HG02981 (cell line): ENCODE results near the gene TRIM66.

Source experiments
- ATAC-seq: cut with Tn5 transposase; IDR thresholded peaks from one replicate; pipeline ENCODE4 v1.9.1; 2021; ENCODE audit warnings: mild to moderate bottlenecking, moderate library complexity; ENCODE audit not compliant: unreplicated experiment

TRIM66 gene

DNA sequence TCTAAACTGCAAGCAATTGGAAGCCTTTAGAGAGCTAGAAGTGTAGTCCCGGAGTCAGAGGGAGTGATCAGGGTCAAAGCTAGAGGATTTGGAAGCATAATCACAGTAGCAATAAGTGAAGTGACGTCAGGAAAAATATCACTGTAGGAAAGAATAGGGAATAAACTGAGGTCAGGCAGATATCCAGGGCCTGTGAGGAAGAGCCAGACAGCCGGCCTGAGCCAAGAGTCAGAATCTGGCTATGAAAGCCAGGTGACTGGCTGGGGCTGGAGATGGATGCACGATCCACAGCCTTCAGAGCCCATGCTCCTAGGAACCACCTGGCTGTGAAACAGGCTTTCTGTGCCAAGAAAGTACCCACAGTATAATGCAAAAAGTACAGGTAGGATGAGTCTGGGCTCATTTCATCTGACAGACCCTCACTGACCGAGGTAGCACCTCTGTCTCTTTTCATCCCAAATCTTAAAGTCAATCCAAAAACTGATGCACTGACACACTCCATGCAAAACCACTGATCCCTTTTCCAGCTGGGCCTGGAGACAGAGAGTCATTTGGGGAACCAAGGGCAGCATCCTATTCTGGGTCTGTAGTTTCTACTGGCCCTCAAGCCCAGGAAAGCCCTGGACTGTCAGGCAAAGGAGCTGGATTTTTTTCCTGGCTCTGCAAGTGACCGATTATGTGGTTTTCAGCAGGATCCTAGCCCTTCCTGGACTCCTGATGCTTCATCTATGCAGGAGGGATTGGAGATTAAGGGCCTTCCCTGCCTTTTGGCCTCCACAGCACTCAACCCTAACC, 21.3 kb downstream of the TRIM66 start:
- ATAC-seq: no peak

GRCh38 chr11:8658321-8659057, 24.0 kb downstream of the TRIM66 start:
- no peak for ATAC-seq

DNA sequence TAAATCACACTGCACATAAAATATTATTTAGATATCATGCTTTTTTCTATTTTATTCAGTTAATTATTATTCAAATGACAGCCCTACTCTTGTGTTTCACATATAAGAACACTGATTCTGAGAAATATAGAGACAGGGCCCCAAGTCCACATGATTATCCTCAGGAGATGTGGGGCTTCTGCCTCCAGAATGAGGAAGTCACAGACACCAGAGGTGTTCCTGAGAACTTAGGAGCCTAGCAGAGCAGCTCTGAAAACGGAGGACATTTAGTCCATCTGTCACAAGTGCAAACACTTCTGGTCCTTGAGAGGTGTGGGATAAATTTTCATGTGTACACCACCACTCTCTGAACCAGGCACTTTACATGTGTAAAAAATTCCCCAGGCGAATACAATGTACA, 26.2 kb downstream of the TRIM66 start:
- ATAC-seq: no peak

DNA sequence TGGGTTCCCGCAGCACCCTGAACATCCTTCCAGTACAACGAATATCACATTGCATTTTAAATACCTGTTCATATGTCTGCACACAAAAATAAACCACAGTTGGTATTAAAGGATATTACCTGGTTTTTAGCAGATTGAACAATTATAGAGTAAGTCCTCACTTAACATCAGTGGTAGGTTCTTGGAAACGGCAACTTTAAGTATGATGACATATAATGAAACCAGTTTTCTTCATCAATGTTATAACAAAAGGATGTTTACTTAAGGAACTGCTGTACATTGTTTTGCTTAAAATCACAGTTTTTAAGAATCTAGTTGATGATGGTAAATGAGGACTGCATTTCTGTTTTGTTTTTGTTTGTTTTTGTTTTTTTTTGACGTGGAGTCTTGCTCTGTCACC, 28.0 kb downstream of the TRIM66 start:
- ATAC-seq: no peak

DNA sequence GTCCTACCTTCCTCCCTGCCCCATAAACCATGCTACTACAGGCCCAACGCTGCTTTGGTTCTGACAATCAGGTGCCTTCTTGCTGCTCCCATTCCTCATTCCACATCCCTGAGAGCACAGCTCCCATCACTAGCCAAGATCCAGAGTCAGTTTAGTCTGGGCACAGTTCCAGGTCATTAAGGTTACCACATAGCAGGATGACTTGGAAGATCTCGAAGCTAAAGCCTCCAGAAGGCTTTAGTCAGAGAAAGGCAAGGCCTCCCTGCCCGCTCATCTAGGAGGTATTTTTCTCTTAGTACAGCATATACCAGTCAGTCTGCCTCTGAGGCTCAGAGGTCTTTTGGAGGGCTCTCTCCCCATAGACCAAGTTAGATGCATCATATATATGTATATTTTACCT, 30.3 kb downstream of the TRIM66 start:
- ATAC-seq: no peak

DNA sequence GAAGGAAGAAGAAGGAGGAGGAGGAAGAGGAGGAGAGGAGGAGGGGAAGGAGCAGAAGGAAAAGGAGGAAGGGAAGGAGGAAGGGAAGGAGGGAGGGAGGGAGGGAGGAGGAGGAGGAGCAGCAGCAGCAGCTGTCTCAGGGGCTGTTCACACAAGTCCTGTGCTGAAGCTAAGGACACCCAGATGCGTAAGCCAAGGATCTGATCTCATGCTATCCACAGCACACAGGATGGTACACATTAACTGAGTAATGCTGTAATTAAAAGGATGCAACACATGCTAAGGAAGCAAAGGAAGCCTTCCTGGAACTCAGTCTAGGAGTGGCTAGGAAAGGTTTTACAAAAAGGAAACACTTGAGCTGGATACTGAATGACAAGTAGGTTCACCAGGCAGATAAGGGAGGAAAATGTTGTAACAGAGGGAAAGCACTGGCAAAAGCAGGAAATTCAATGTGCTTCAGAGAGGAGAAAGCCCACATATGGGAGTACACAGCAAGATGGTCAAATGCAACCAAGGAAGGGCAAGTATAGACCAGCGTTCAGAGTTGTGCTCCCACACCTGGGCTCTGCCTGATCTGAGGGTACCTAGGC, 32.0 kb downstream of the TRIM66 start:
- no peak for ATAC-seq

DNA sequence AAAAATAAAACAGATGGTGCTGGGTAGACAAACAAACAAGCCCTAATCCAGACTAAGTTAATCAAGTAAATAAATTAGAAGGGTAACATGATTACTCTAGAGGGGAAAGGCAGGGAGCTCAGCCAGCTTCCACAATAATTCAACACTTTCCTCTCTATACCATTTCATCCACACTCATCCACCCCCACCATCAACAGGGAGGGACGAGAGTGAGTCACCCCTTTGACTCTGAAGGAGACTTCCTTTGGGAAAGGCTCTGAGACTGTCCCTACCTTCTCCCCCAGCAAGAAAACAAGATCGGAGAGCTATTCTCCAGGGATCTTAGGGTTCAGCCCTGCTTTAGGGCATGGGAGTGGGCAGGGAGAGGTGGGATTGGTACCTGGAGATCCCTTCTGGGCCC, 33.1 kb downstream of the TRIM66 start:
- no peak for ATAC-seq

DNA sequence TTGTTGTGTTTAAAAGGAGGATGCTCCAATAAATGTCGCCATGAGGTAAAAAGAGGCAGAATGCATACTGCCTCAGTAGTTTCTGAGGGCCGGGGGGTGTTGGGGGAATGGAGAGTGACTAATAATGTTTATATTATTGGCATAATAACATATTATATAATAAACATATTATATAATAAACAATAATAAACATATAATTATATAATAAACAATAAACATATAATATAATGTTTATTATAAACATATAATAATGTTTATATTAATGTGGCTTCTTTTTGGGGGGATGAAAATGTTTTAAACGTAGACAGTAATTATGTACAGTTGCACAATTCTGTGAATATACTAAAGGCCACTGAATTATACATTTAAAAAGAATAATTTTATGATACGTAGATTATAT, 35.6 kb downstream of the TRIM66 start:
- ATAC-seq: no peak

- ATAC-seq: no peak
Observed at GRCh38 chr11:8642196-8642841, 40.1 kb downstream of the TRIM66 start.

- ATAC-seq: no peak
Observed at GRCh38 chr11:8641332-8641731, 41.1 kb downstream of the TRIM66 start.

GRCh38 chr11:8640267-8640906, 42.1 kb downstream of the TRIM66 start:
- no peak for ATAC-seq

DNA sequence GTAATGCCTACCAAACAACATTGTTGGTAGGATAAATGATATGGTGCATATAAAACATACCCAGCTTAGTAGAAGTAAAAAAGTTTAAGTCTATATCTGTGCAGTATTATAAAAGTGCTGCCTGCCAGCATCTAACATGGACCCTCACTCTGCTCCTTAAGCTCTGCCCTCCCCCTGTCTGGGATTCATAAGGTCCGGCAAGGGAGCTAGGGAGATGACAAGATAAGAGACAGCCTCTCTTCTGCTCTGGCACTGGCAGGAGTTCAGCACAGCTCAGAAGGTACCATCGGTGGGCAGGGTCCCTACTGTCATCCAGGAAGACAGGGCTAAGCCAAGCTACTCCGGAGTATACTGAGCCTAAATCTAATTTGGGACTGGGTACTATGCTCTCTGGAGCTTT, 42.8 kb downstream of the TRIM66 start:
- no peak for ATAC-seq

DNA sequence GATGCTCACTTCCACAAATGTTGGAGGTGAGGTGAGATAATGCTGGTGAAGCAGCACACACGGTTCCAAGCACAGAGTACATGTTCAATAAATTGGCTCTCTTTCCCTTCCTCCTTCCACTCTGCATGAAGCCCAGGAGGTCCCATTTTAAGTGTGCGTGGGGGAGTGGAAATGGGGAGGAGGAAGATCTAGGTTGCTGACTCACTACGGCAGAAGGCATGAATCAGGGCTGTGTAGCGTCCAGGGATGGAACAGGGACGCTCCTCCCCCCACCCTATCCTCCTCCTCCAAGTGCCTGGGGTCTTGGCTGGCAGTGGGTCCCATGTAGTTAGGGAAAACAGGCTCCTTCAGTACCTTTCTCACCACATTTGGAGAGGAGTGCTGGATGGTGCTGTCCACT, 44.2 kb downstream of the TRIM66 start:
- no peak for ATAC-seq

DNA sequence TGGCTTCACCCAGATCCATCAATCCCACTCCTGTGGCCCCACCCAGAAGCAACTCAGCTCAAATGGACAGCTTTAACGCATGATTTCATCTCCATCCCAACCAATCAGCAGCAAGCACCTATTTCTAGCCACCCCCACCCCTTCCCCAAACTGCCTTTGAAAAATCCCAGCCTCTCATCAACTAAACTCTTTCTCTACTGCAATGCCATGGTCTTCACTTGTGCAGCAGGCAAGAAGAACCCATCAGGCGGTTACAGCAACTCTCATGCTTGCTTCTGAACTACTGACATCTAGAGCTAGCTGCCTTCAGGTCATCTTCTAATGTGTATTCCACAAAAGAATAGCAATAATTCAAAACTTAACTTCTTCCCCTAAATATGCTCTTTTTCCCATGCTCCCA, 46.3 kb downstream of the TRIM66 start:
- ATAC-seq: no peak

DNA sequence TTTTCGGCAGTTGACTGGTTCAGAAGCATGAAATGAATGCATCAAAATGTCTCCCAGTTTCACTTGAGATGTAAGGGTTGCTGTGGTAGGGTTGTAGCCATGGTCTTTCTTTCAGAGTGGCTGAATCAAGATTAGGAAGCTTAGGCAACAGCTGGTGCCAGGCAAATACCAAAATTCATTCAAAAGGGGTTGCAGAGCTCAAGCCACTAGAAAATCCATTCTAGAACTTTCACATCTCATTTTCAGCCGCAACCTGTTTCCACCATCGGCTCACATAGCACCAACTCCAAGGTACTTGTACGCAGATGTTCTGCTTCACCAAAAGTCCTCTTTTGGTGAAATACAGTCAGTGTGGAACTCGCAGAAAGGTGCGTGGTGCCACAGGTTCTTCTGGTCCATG, 48.0 kb downstream of the TRIM66 start:
- no peak for ATAC-seq

- no peak for ATAC-seq
Observed at GRCh38 chr11:8631395-8632118, 50.9 kb downstream of the TRIM66 start.

- no peak for ATAC-seq
Observed at GRCh38 chr11:8624698-8625097, 57.8 kb downstream of the TRIM66 start.

DNA sequence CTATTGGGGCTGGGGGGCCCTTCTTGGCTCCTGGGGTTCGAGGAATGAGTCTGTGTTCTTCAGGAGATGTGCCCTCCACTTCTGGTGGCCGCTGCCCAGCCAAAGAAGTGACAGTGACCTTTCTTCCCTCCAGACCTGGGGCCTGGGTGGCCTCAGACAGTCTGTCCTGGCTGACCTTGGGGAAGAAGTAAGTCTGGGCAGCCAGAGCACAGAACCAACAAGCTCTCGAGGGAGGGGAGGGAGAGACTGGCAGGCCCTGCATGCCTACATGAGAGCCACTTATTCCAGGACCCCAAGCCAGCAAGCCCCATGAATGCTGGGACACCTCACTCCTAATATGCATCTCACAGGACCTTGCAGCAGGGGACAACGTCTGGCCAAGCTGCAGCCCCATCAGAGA, 61.3 kb downstream of the TRIM66 start:
- no peak for ATAC-seq

GRCh38 chr11:8617063-8617462, 65.4 kb downstream of the TRIM66 start:
- ATAC-seq: no peak

- ATAC-seq: no peak
Observed at GRCh38 chr11:8615291-8616032, 67.0 kb downstream of the TRIM66 start.
